Kidney tubule cell (primary cell): ENCODE measurements around the gene HLTF.

ENCODE experiments used
- DNase-seq: peaks from one replicate; pipeline ENCODE4 v3.0.0-alpha.2; 2018; ENCODE audit warnings: low spot score

Gene HLTF

DNA sequence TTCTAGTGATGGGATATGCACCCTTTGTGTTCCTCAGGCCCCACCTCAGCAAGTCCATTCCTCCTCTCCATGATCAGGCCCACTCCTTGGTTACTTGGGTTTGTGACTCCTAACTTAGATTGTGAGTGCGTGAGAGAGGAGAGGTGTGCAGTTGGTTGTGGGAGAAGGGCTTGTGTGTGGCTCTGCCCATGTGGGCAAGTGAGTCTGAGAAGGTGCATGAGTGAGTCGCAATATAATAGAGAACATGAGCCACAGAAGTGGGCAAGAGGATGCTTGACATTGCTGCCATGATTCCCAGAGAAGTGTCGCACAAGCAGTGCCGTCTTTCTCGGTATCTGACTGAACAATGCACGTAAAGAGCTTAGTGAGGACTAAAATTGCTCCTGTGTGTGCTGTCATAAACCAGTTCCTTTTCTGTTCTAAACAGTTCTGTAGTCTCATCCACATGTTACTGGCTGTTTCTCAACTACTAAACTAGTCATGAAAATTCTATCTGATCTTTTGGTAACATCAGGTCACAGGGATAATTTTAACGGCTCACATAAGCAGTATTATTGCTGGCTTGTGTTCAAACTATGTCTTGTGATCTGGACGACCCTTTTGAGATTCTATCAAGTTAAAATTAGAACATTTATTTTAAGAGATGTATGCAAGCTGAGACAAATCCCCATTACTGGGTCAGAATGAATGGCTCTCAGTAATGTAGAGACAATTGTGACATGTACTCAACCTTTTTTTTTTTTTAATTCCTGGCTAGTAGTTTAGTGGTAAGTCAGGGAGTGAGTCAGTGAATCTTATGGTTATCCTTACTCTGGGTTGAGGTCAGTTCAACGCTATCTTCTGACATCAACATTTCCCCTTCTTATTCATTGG lies 69.4 kb downstream of the HLTF start:
- peak; percentile 83 for DNase-seq

DNA sequence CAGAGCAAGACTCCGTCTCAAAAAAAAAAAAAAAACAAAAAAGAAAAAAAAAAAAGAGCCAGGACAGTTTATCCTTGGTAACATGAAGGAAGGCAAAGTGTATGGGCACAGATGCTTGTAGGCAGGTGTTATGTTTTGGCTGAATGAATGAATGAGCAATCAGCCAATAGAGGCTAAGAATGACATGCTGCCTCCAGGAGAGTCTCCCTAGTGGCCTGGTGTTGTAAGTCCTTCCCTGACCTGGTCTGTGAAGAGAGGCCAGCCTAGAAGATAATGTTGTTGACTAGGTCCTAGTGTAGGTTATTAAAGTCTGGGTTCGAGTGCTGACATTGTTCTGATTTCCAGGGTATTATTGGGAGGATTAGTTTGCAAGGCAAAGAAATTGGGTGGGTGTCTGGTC lies 70.1 kb downstream of the HLTF start:
- DNase-seq: no peak

DNA sequence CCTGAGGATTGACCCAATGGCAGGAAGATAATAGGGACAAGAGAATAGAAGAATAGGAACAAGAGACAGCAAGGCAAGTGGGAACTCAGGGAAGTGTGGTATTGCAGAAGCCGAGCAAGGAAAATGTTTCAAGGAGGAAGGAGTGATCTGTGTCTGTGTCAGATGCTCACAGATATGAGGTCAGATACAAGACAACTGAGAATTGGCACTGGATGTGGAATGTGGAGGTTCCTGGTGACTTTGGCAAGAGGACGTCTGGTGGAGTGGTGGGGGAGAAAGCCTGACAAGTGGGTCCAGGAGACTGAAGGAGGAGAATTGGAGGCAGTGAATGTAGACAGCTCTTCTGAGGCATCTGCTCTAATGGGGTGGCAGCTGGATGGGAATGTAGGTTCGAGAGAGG lies 70.9 kb downstream of the HLTF start:
- no peak for DNase-seq

DNA sequence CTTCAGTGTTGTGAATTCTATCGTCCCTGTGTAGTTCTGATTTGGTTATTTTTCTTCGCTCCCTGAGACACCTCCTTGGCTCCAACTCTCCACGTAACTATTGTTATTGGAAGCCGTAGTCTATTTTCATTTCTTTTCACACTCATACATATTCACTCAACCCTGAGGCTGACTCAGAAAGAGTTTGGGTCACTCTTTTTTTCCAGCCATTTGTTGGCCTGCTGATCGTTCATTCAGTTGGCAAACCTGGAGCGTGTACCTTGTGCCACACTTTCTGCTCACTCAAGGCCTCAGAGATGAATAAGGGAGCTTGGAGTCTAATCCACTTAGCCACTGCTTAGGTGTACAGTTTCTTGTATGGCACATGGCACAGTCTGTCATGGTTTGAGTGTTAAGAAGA lies 72.6 kb downstream of the HLTF start:
- DNase-seq: peak; percentile 20

DNA sequence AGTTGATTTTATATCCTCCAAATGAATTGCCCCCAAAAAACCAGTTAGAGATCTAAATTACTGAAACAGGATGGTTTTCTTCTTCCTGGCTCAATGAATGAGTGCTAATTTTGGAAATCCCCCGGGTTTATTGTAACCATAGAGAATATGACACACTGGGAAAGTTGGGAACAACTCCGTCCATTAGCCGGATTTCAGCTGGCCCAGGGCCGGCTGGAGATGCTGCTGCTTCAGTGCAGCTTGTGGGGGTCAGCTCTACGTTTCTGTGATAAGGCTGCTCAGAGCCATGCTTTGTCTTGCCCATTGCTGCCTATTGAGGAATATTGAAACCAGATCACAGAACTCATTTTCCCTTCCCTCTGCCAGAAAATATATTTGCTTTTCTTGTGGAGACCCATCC lies 74.7 kb downstream of the HLTF start:
- DNase-seq: no peak

DNA sequence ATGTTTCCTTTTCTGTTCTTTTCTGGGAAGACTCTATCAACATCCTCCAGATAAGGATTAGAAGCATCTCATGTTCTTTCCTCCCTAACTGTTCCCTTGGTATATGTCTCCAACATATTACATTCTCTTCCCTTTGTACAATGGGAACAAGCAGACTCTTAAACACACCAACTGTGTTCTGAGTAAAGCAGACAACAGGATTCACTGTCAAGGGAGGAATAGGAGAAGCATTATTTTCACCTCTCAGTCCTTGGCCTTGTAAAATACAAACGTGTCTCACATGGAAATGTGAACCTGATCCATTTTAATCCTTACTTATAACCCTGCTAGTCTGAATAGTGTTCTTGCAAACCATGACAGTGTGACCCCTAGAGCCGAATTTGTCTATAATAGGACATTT lies 75.4 kb downstream of the HLTF start:
- DNase-seq: no peak

DNA sequence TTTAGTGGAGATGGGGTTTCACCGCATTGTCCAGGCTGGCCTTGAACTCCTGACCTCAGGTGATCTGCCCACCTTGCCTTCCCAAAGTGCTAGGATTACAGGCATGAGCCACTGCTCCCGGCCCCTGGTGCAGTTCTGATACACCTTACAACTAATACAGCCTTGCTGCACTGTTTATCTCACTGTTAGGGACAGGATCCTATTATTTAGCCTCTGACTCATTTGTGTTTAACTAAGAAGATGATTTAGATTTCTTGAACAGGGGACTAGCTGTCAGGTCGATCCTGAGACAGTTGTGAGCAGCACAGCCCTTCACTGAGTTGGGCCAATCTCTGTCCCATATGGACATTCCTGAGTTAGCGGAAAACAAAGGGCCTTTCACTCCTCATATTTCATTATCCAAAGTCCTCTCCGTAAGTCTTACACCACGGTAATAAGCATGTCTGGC lies 75.8 kb downstream of the HLTF start:
- DNase-seq: no peak

DNA sequence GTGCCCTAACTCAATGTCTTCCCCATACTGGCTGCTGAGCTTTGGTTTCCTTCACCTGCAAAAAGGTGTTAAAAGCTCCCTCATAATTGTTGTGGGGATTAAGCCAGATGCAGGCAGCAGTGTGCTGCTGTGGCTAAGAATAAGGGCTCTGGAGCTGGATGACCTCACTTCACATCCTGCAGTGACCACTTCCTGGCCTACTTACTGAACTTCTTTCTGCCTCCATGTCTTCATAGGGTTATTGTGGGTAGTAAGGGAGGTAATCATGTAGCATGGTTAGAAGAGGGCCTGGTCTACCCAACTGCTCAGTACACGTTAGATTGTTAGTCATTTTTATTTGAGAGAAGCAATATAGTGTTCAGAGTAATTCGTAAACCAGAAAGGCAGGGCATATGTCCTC lies 76.6 kb downstream of the HLTF start:
- peak; percentile 37 for DNase-seq

DNA sequence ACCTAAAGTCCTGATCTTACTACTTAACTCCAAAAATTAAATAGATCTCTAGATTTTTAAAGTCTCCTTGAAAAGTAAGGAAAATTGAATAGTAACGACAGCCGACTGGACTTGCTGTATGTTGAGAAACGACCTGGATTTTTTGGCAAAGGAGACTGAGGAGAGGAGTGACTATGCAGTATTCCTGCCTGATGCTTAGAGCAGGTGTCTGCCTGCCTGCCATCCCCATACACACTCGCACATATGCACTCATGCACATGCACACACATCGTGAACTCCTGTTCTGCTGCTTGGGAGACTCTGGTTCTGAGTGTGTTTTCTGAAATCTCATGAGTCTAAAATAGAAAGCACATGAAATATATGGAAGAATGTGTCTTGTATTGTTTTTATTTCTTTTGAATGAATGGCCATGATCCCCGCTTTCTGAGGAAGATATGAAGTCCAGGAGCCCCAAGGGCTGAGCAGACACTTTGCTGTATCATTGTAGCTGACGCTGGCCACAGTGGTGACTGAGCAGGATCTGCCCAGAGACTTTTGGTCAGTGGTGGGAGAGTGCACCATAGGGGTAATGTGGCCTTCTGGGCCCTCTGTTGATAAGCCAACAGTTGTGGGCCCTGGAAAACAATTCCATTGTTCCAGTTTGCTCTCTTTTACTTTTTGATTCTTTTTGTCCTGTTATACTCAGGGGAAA lies 78.6 kb downstream of the HLTF start:
- DNase-seq: no peak

DNA sequence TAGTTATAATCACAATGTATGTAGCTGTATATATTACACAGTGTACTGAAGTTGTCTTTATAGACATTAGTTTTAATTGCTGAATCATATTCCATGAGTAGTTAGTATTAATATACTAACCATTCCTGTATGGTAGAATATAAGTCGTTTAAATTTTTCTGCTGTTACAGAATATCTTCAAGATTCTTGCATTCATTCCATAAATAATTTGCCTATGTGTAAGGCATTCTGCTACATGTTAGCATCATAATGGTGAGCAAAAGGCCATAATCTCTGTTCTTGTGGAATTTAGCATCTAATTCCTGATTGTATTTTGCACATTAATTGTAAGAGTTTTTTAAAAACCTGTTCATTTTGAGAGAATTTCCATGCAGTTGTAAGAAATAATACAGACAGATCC lies 80.9 kb downstream of the HLTF start:
- no peak for DNase-seq

DNA sequence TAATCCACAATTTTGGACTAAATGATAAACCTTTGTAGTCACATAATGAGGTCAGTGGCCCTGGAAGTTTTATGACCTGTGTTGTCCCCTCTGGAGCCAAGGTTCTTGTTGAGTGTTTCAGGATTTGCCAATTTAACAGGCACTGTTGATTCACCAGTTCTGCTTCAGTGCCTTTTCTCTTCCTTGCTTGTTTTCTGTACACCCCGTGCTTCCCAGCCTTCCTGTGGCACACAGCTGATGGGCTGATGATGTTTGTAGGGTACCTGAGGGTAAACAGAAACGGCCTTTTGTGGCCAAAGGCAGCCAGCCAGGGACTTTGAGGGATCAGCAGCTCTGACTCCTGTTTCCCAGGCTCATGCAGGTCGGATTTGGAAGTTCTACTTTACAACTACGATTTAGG lies 81.7 kb downstream of the HLTF start:
- peak; percentile 89 for DNase-seq

DNA sequence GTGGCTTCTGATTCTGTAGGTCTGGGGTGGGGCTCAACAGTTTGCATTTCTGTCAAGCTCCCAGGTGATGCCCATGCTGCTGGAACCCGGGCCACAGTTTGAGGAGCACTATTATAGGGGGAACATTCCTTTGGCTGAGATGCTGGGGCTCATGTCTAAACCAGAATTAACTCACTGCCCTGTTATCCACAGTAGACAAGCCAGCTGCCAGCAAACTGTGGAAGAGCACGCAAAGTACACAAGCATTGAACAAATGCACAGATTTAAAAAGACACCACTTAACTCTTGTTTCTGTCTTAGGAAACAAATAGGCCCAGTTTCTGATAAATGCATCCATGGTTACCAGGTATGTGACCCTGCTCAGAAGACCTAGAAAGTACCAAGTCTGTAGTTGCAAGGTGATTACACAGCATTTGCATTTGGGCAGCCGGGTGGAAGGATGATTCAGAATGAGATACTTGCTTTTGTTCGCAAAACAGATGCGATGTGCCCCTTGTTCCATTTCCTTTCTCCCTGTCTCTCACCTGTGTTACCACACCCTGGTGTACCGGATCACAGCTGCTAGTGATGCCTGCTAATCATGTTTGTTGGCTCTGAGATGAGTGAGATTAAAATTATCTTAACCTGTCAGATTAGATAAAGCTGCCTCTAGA lies 82.6 kb downstream of the HLTF start:
- DNase-seq: peak; percentile 81

DNA sequence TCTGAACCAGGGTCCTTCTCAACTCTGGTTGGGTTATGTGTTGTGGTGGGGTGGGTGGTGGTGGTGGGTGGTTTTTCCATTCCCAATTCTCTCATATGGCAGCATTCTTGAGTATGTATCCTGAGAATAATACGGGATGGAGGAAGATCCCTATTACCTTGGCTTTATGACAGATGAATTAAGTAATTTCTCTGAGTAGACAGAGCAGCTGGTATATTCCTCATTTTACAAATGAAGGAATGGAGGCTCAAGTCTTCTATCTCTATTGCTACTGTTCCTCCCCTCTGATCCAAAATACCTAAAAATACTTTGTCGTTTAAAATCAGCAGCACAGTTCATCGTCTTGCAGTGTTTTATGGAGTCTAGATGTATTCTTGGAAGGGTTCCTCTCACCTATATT lies 84.6 kb downstream of the HLTF start:
- DNase-seq: no peak

DNA sequence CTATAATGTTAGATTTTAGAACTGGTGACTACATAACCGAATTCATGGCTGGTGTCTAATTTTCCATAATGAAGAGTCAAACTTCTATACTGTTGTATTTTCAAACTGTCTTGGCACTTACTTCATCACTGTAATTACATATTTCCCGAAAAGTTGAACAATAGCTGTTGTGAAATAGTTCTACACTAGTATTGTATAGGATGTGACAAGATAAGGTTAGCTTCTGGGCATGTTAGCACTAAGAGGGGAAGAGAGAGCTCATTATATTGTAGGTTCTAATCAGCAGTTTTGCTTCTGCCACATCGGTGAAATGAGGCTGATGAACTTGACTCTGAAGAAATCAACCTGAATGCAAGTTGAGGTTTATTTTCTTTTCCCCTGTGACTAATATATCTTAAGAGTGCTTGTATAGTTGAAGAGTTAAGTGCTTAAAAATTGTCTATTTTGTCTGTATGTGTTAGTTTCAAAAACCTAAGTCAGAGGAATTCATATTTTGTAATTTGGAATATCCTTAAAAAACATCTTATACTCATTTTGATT lies 86.1 kb downstream of the HLTF start:
- no peak for DNase-seq

DNA sequence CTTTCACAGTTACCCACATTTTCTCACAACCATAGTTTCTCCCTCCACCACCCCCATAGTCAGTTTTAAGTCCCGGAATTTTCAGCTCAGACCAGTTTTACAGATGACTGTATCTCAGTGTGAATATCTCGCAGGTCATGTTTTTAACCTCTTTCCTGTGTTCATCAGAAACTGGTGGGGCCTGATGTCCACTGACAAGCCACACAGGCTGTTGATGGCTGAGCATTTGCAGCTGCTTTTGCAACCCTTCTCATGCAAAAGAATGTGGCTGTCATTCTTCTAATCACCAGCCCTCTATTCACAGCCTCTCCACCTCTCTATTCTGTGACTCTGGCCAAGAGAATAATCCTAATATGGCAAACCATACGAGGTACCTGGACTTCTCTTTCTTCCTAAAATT lies 86.5 kb downstream of the HLTF start:
- no peak for DNase-seq

DNA sequence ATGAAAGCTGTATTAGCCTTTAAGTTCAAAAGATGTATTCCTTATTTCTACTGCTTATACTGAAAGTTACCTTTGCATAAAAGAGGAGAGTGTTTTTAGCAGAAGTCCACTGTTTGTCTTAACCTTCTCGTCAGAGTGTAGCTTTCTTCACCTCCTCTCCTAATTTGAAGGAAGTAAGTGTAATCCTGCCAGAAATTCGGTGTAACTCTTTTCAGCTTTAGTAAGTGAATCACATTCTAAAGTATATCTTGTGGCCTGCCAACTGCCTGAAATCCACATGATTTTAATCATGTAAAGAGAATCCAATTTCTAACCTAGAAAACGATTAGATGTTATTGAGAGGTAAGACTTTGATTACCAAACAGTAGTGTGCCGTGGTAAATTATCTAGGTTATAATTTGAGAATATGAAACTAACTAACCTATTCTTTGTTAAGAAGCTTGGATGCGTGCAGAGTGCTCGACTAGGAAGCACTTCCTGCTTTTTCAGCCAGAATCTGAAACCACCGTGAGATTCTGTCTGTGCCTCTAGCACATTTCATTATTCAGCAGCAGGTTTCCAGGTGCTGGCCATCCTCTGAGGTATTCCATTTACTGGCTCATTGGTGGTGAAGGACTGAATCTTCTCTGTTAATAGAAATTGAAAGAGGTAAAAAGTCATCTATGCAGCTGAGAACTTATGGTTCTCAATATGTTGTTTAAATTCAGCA lies 87.5 kb downstream of the HLTF start:
- DNase-seq: no peak

DNA sequence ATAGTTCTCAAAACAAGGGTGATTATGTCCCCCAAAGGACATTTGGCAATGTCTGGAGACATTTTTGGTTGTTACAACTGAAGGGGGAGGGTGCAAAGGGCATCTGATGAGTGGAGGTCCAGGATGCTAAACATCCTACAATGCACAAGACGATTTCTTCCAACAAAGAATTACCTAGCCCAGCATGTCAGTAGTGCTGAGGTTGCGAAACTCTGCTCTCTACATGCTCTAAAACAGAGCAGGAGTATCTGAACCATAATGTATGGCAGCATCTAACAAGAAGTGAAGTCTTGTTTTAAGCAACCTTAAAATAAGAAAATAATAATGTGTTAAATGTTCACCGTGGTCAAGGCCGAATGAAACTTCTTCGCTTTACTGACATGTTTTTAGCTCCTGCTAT lies 88.0 kb downstream of the HLTF start:
- no peak for DNase-seq

DNA sequence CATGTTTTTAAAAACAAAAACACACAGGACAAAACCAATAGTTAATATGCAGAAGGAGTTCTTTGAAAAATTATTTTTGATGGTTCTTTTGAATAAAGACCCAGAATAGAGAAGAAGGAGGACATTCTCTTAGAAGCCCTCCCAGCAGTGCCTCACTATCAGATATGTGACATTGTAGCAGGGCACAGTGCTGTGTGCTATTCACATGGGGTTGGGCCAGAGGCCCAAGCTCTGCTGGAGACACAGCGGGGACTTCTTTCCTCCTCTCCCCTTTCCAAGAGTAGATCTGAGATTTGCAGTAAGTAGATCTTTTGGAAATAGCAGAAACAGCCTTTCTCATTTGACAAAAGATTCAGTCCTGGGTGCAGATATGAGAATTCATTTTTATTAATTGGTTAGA lies 88.7 kb downstream of the HLTF start:
- DNase-seq: no peak

DNA sequence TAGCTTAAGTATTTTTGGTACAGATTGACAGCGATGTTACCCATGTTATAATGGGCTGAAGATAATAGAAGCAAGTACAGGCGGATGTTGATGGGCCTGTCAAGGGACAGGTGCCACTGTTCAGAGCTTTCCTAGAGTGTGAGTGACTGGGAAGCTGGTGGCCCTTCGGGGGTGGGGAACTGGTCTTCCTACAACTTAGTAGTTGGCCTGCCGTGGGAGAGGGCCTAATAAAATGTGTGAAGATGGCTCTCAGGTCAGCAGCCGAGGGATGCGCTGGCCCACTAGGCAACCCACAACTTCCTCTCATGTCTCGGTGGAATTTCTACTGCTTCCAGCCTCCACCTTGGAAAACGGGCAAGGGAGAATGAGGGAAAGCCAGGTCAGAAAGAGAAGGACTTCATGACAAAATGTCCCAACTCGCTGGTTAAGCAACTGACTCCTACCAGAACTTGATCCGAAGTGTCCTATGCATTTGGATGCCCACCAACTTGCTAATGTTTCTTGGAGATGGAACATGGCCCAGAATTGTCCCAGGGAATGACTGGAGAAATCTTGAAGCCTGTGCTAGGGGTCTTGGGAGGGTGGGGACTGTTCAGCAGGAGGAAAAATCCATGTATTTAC lies 93.6 kb downstream of the HLTF start:
- no peak for DNase-seq

DNA sequence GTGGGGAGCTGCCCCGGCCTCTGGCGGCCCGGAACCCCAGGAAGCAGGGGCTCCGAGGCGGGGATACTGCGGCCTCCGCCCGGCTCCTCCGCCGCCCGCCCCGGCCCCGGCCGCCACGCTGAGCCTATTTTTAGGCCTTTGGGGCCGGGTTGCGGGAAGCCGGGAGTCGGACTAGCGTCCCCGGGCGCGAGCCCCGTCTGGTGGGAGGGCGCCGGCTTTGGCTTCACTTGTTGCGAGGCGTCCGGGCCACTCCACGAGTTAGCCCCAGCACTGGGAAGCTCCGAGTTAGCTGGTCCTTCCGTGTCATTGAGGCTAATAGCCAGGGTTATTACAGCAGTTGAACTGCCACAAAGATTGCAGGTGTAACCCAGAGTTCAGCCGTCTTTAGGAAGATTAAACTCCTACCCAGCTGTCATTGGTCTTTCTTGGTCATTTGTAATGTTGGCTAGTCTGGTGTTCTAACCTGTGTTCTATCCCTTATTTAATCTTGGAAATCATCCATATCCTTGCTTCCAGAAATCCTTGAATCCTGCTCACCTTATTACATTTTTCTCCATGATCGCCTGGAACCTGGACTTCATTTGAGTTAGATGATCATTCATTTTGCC lies 94.2 kb downstream of the HLTF start:
- DNase-seq: peak; percentile 46
